Superior temporal gyrus (tissue), 1 donor: ENCODE results near the gene FAM171A1.
A peak's percentile ranks its signal among the peaks of the same experiment; 100 is the strongest.
"Not testable (repeated sequence)": the region's sequence is repeated elsewhere in the genome, so short reads cannot be mapped to it uniquely, and the experiment has no call there.

Experiments
- DNase-seq: peaks from one replicate; pipeline ENCODE4 v3.0.0-alpha.2; 2016; ENCODE audit errors: extremely low spot score

FAM171A1 gene

DNA sequence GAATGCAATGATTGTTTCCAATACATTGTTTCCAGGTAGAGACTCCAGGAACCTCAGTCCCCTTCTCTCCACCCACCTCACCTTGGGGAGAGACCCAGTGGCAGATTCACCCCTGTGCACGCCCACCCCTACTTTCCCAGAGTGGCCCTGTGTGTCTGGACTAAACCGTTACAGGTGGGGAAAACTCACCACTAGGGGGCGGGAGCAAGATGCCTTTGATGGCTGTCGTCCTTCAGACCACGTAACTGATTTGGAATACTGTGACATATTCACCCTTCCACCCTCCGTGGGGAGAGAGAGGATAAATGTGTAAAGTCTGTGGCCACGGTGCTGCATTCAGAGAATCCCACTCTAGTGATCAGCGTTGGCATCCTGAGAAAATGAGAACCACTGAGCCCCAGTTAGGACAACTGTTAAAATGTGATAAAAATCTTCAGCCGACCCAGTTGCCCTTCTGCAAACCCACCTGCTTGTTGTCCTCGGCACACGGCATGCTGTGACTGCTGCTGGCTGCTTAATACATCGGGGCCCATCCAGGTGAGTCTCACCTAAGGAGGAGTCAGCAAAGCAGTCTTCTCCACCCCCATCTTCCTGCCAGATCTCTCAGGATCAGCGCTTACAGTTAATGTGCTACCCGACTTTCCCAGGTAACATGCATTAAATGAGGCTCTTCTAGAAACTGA lies 161.1 kb downstream of the FAM171A1 start:
- DNase-seq: peak; percentile 94

DNA sequence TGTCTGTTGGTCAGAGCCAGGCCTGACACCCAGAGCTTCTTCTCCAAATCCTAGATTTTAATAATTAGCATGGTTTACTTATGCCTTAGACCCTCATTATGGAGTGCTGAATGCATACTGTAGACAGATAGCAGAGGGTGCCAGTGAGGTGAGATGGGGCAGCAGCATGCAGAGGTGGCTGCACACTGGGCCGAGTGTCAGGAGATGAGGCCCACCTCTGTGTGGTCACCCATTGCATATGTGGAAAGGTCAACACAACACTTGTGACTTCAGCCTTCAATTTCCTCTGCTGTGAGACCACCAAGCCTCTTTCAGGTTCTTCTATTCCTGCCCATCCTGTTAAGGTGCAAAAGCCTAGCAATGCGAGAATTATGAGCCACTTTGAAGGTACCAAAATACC lies 162.9 kb downstream of the FAM171A1 start:
- no peak for DNase-seq

DNA sequence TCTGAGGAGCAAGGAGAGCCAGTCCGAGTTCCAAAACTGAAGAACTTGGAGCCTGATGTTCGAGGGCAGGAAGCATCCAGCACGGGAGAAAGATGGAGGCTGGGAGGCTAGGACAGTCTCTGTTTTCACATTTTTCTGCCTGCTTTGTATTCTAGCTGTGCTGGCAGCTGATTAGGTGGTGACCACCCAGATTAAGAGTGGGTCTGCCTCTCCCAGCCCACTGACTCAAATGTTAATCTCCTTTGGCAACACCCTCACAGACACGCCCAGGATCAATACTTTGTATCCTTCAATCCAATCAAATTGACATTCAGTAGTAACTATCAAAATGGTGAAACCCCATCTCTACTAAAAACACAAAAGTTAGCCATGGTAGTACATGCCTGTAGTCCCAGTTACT lies 163.7 kb downstream of the FAM171A1 start:
- DNase-seq: not testable (repeated sequence)

DNA sequence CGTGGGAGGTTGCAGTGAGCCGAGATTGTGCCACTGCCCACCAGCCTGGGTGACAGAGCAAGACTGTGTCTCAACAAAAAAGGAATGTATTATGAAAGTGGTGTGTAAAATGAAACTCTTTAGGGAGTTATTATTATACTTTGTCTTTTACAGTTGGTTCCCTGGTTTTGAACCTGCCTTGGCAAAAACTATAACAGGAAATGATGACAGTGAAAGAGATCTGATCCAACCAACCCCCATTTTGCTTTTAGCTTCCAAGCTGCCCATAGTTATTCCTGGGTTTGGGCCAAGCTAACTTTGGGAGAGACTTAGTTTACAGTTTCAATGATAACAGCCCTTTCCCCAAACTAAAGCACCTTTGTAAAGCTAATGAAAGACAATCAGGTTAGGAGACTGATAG lies 168.4 kb downstream of the FAM171A1 start:
- no peak for DNase-seq

DNA sequence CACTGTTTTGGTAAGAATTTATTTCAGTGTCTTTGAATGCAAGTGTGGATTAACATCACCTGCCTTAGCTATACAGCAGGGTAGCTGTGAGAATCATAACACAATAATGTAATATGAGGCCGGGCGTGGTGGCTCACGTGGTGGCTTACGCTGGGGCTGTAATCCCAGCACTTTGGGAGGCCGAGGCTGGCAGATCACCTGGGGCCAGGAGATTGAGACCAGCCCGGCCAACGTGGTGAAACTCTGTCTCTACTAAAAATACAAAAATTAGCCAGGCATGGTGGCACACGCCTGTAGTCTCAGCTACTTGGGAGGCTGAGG lies 168.8 kb downstream of the FAM171A1 start:
- DNase-seq: not testable (repeated sequence)

DNA sequence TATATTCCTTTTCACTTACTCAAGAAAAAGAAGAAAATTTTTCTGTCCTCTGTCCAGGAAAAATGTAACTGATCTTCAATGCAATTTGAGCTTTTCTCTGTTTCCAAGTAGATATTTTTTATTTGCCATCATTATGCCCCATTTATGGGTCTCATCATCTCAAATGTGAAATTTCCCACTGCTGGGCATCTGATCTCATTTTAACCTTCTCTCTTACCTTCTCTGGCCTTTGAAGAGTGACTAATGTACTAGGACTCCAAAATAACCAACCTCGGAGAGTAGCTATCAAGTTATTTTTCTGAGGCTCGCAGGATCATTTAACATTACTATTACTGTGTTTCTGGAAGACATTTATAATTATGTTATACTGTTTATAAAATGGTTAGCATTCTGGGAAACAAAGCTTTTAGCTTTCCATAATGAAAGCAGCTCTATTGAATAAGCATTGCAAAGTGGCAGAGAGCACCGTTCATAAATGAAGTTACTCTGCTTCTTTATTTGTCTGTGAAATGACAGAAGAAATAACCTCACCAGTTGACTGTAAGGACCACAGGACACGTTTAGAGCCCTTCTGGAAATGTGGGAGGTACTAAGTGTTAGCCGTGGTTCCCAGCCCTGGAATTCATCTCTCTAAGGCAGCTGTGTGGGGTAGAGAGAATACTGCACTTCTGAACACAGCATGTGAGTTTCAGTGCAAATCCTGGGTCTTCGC lies 169.3 kb downstream of the FAM171A1 start:
- no peak for DNase-seq

DNA sequence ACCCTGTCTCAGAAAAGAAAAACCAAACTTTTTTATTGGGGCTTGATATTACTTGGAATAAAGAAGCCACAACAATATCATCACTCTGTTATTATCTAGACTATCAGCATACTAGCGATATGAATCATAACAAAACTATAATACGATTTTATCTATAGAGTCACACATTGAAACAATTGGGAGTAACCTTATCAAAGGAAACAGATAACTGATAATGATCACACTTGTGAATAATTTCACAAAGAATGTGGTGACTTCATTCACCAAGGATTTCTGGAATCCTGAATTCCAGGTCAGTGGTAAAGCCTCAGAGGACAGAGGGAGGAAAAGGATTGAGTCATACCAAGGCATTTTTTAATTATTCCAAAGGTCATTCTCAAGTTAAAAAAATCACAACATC lies 170.5 kb downstream of the FAM171A1 start:
- no peak for DNase-seq

DNA sequence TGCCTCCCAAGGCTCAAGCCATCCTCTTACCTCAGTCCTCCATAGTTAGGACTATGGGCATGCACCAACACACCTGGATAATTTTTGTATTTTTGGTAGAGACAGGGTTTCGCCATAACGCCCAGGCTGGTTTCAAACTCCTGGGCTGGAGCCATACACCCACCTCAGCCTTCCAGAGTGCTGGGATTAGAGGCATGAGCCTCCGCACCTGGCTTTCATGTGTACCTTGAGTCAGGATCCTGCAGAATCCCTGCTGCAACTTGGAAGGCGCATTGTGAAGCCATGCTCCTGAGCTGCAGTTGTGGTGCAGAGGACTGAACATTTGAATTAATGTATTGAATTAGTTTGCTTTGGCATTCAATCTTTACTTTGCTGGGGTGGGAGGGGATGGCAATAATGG lies 173.2 kb downstream of the FAM171A1 start:
- no peak for DNase-seq

DNA sequence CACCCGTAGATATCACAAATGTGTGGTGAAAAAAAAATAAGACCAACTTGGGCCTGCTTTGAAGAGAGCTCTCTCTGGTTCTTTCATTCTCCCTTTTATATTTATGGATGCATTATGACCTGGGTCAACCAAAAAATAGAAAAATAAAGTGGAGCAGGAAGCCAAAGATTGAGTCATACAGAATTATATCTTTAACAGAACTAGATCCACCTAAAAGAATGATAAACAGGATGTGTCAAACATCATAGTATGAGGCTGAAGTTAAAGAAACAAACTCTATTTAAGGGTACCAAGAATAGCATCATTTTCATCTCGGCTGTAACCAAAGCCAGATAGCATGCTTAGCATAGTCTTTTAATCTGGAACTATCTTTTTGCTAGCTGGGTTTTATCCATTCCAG lies 173.8 kb downstream of the FAM171A1 start:
- no peak for DNase-seq

DNA sequence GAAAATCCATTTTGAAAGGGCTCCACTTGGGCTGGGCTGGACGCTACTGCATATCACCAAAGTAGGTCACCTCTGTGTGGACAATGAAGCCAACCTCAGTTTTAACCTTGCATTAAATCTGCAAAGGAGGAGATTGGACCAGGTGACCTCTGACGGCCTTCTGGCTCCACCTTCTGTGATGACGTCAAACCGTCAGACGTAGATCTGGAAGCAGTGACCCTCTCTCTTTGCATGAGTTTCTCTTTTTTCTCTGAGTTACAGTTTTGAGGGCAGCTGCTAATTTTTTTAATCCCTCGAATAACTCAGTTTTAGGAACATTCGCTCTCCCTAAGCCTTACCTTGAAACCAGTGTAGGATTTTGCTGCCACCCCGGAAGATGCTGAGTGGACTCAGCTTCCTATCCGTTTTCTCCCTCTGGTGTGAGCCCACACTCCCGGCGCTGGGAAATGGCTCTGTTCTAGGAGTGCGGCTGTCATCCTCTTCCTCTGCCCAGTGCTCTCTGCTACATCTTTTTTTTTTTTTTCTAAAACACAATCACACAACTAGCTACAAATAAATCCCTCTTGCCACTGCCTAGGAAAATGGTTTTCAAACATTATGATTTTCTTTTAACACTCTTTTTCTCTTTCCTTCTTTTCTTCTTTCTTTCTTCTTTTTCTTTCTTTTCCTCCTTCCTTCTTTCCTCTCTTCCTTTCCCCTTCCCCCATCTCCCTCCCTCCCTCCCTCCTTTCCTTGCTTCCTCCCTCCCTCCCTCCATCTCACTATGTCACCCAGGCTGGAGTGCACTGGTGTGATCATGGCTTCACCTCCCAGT lies 174.9 kb downstream of the FAM171A1 start:
- no peak for DNase-seq

DNA sequence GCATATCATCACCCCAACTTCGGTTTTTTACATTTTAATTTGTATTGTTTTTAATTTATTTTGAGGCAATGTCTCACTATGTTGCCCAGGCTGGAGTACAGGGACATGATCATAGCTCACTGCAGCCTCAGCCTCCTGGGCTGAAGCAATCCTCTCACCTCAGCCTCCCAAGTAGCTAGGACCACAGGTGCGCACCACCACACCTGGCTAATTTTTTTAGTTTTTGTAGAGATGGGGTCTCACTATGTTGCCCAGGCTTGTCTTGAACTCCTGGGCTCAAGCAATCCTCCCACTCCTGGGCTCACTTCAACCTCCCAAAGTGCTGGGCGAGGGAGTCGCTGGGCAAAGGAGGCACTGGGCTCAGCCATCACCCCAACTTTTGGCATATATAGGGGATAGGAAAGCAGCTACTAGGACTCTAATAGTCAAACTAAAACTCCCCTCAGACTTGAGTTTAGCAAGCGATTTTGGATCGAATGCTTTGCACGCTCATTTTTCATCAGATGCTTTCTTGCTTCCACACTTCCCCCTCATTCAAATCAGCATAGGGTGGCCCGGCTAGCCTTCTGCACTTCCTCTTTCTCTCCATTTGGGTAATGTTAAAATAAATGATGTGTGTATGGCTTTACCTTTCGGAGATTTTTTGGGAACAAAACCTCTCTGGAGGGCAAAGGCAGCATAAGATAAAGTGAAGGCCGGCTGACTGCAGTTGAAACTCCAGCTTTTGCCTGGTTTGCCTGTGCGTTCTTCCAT lies 181.8 kb downstream of the FAM171A1 start:
- DNase-seq: no peak

DNA sequence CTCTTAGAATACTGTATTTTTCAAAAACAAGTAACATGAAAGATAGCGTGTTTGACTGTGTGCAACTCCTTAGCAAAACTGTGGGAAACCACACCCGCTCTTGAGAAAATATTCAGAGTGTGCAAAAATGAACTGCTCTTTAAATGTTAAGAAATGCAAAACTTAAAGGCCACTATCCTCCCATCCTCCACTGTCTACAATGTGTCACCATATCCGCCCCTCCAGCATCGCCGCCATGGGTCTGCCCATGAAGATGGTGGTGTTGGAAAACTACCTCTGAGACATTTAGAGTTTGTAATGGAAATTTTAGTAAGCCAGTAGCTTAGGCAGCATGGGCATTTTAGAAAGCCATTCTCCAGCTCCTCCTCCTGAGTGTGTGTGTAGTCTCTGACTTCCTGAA lies 182.5 kb downstream of the FAM171A1 start:
- no peak for DNase-seq

DNA sequence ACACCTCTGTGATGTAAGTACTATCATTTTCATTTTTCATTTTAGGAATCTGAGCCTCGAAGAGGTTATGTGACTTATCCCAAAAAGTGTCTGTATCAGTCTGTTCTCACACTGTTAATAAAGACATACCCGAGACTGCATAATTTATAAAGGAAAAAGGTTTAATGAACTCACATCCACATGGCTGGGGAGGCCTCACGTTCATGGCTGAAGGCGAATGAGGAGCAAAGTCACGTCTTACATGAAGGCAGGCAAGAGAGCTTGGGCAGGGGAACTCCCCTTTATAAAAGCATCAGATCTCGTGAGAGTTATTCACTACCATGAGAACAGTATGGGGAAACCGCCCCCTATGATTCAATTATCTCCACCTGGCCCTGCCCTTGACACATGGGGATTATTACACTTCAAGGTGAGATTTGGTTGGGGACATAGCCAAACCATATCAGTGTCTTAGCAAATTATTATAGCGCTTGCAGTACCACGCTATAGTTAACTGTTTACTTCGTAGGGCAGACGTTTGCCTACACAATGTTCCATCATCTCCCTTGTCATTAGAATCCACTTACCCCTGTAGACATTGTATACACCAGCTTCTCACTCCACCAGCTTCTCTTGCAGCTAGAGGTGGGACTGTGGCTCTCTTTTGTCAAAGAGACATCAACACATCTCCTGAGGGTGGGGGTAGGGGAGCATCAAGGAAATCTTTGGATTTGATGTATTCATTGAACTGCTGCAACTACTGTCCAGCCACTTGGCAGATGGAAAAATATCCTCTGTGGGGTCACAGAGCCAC lies 187.2 kb downstream of the FAM171A1 start:
- DNase-seq: no peak

DNA sequence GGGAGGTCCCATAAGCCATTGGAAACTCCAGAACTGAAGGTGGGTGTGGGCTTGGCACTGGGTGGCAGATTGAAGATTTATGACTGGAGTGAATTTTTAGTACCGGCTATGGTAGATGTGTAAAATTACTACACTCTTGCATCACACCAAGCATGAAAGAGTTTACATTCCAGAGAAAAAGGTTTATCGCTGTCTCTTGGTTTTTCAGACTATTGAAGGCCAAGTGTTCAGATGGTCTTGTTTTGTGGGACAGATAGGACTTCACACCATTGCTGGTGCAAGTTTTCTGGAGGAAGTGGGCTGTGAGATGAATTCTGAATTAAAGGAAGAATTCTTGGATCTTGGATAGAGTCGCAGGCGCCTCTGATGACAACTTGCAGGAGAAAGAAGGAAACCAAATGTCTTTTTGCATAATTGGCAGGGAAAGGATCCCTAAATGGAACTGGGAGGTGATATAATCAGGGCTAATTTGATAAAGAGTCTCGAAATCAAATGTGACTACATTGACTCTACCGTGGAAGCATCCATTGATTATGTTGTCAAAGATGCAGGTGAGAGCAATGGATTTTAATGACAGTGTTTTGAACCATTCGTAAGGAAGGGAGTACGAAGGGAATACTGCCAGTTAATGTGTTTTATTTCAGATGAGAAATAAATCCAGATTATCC lies 188.4 kb downstream of the FAM171A1 start:
- peak; percentile 54 for DNase-seq

DNA sequence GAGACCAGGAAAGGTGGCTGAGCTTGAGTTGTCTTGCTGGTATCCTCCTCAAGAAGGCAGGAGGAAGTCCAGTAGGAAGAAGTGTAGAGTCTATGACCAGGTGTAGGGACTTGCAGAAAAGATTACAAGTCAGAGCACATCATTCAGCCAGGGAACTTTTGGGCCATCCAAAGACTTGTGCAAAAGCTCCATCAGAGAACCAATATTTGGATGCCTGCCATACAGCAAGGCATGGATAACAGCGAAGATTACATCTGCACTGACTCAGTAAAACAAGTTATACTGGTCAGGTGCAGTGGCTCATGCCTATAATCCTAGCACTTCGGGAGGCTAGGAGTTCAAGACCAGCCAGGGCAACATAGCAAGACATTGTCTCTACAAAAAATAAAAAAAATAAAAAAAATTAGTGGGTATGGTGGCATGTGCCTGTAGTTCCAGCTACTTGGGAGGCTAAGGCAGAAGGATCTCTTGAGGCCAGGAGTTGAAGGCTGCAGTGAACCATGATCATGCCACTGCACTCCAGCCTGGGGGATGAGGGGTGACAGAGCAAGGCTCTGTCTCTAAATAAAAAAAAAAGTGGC lies 189.4 kb downstream of the FAM171A1 start:
- DNase-seq: no peak

DNA sequence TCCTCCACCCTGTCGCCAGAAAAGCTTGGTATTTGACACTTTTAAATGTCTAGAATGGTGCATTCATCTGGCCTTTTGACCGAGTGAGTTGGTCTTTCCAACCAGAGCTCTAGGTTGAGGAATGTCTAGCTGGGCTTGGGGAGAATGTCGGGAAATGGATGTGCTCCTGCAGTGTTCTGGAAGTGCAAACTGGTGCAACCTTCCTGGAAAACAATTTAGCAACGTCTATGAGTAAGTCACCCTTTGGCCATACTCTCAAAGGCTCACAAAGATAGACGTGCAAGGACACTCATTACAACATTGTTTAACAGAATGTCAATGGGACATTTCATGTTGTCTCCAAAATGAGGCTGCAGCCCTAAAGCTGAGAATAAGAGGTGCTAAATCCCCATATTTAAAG lies 190.4 kb downstream of the FAM171A1 start:
- no peak for DNase-seq

DNA sequence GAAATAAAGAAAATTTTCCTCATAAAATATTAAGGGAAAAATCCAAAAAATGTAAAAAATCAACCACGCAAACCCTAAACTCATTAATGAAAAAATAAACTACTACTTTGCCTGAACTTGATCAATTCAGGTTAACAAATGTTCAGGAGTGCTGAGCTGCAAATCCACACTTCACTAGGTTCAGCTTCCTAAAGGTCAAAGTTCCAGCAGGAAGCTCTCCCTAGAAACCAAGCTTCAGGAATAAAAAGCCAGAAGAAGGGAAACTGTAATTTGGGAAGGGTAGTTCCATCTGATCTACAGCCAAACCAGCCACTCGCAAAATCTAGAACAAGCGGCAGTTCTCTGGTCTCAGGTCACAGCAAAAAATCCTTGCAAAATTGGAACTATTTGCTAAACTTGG lies 194.8 kb downstream of the FAM171A1 start:
- no peak for DNase-seq

DNA sequence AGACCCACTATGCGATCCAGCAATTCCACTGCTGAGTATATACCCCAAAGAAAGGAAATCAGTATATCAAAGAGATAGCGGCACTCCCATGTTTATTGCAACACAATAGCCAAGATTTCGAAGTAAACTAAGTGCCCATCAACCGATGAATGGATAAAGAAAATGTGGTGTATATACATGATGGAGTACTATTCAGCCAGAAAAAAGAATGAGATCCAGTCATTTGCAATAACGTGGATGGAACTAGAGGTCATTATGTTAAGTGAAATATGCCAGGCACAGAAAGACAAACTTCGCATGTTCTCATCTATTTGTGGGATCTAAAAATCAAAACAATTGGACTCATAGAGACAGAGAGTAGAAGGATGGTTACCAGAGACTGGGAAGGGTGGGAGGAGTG lies 195.5 kb downstream of the FAM171A1 start:
- DNase-seq: no peak

DNA sequence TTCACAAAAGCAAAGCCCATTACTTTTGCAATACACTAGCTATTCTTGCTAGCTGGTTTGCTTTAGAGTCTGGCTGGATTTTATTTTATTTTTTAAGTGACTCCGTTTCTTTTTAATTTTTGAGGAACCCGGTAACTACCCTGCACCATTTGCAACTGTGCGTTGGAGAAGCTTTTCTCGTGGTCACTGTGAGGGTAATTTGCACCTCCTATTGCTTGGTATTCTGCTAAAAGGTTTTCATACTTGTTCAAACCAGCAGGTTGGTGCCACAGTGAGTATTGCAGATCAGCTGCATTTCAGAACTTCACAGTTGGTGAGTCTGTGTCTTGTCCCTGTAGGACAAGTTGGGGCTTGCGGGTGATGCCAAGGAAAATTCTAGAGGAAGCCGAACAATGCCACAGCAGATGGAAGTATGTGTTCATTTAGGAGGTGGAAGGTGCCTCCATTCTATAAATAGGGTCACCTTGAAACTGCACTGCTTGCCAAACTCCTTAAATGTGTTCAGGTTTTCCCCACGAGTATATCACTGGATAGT lies 198.7 kb downstream of the FAM171A1 start:
- DNase-seq: no peak
